HCT116 (cell line): ENCODE measurements around the gene BOC. TPM values are rescaled to one million over a fixed set of nuclear protein-coding genes. Genes with fewer than 3 reads are reported as not detected.

Source experiments
- ATAC-seq: fragments of 200-7000 bp; cut with Tn5 transposase; 2 replicates; pipeline ENCODE4 v1.9.1; 2020; ENCODE audit warnings: mild to moderate bottlenecking, moderate library complexity
- BruUV-seq: library from RNA; stranded (reverse); fragments of 400-500 nt; replicated peaks from 2 replicates; lab custom pipeline; 2021; lab: Mats Ljungman, UMichigan
- CTCF ChIA-PET: fragments of 300-600 bp; sonication (Branson Sonifier 250); formaldehyde crosslinking; loops from one replicate; lab custom pipeline; 2021; ENCODE audit warnings: antibody characterized with exemption; lab: Charles Lee
- POLR2A ChIA-PET: fragments of 300-600, 350-600 bp; sonication (Branson Sonifier 250); formaldehyde crosslinking; loops from one replicate; lab custom pipeline; 2021; ENCODE audit warnings: antibody characterized with exemption; lab: Charles Lee
- RAD21 ChIA-PET, 2 experiments: fragments of 300-600 bp; sonication (Branson Sonifier 250); formaldehyde crosslinking; loops; one replicate each; lab custom pipeline; 2023; ENCODE audit warnings: low total read pairs in 2 of 2; ENCODE audit not compliant: uncharacterized antibody in 2 of 2, unreplicated experiment in 2 of 2, low non-redundant PET in 1 of 2; lab: Charles Lee
- DNase-seq: peaks from one replicate; pipeline ENCODE4 v3.0.0-alpha.2; 2010; ENCODE audit warnings: low read depth, low spot score
- H2AFZ ChIP-seq: fragments of 200-600 bp; shearing (Covaris generic), sonication (generic); 2 replicates; pipeline ENCODE4 v1.6.1; 2017; ENCODE audit warnings: low read depth, mixed run types, mixed read lengths, antibody characterized with exemption, low read length; ENCODE audit not compliant: poor library complexity, severe bottlenecking
- H3K27ac ChIP-seq: 2 replicates; pipeline ENCODE4 v1.5.1; 2012; ENCODE audit warnings: low read depth, low read length
- H3K27me3 ChIP-seq: fragments of 200-600 bp; sonication (generic); 2 replicates; pipeline ENCODE4 v1.6.1; 2016; ENCODE audit warnings: mixed run types, low read length, mixed read lengths; ENCODE audit not compliant: insufficient read depth
- H3K36me3 ChIP-seq, 2 experiments: fragments of 200-500 bp in 1 of 2; fragments of 200-600 bp in 1 of 2; sonication (Bioruptor generic) in 1 of 2; sonication (generic) in 1 of 2; 2 replicates each; pipeline versions ENCODE4 v1.5.1 to v1.6.1; 2014 to 2016; ENCODE audit warnings: low read length in 2 of 2, inconsistent platforms in 1 of 2, mixed read lengths in 1 of 2, mixed run types in 1 of 2; ENCODE audit not compliant: insufficient read depth in 2 of 2, control insufficient read depth in 1 of 2
- H3K4me1 ChIP-seq, 2 experiments: fragments of 200-600 bp in 1 of 2; sonication (generic) in 1 of 2; 2 replicates each; pipeline versions ENCODE4 v1.5.1 to v1.6.1; 2012 to 2017; ENCODE audit warnings: low read length in 2 of 2, inconsistent platforms in 1 of 2, mild to moderate bottlenecking in 1 of 2, mixed read lengths in 1 of 2, mixed run types in 1 of 2, moderate library complexity in 1 of 2; ENCODE audit not compliant: insufficient read depth in 2 of 2, control insufficient read depth in 1 of 2
- H3K4me2 ChIP-seq: fragments of 200-600 bp; sonication (generic); 2 replicates; pipeline ENCODE4 v1.6.1; 2017; ENCODE audit warnings: mixed run types, low read length, mixed read lengths
- H3K4me3 ChIP-seq, 2 experiments: fragments of 200-600 bp in 1 of 2; sonication (generic) in 1 of 2; replicated peaks in 1 of 2; 2 replicates each; pipeline ENCODE4 v1.5.1; 2011 to 2016; ENCODE audit warnings: low read length in 2 of 2, control low read depth in 1 of 2, low read depth in 1 of 2, mild to moderate bottlenecking in 1 of 2, mixed read lengths in 1 of 2, mixed run types in 1 of 2
- H3K79me2 ChIP-seq: fragments of 200-600 bp; sonication (generic); 2 replicates; pipeline ENCODE4 v1.6.1; 2017; ENCODE audit warnings: mild to moderate bottlenecking, mixed run types, low read length, moderate library complexity, mixed read lengths; ENCODE audit not compliant: insufficient read depth
- H3K9ac ChIP-seq: fragments of 200-600 bp; sonication (generic); 2 replicates; pipeline ENCODE4 v1.6.1; 2016; ENCODE audit warnings: low read length, mixed read lengths
- H3K9me2 ChIP-seq: fragments of 200-600 bp; sonication (generic), shearing (Covaris generic); 2 replicates; pipeline ENCODE4 v1.6.1; 2017; ENCODE audit warnings: mixed run types, mild to moderate bottlenecking, moderate library complexity; ENCODE audit not compliant: insufficient read depth
- H3K9me3 ChIP-seq, 2 experiments: fragments of 200-500 bp in 1 of 2; fragments of 200-600 bp in 1 of 2; sonication (Bioruptor generic) in 1 of 2; sonication (generic) in 1 of 2; 2 replicates each; pipeline ENCODE4 v1.6.1; 2014 to 2017; ENCODE audit warnings: low read length in 2 of 2, mixed read lengths in 2 of 2, inconsistent platforms in 1 of 2, low read depth in 1 of 2, mild to moderate bottlenecking in 1 of 2, mixed run types in 1 of 2, moderate library complexity in 1 of 2; ENCODE audit not compliant: control insufficient read depth in 1 of 2, insufficient read depth in 1 of 2
- H4K20me1 ChIP-seq: fragments of 200-600 bp; sonication (generic), shearing (Covaris generic); 2 replicates; pipeline ENCODE4 v1.6.1; 2017; ENCODE audit warnings: mixed run types, mild to moderate bottlenecking, moderate library complexity; ENCODE audit not compliant: insufficient read depth
- JUND ChIP-seq: IDR thresholded peaks from 2 replicates; pipeline ENCODE4 v1.6.1; 2012
- MAX ChIP-seq: IDR thresholded peaks from 2 replicates; pipeline ENCODE4 v1.6.1; 2012
- POLR2A ChIP-seq: IDR thresholded peaks from 2 replicates; pipeline ENCODE4 v1.7.0; 2011; ENCODE audit warnings: borderline replicate concordance; ENCODE audit not compliant: insufficient read depth, insufficient read length; ENCODE audit errors: extremely low read depth
- RAD21 ChIP-seq: IDR thresholded peaks from 2 replicates; pipeline ENCODE4 v1.6.1; 2012; ENCODE audit warnings: low read depth, mild to moderate bottlenecking
- SIN3A ChIP-seq: IDR thresholded peaks from 2 replicates; pipeline ENCODE4 v1.6.1; 2012; ENCODE audit warnings: low read depth
- SRF ChIP-seq: IDR thresholded peaks from 2 replicates; pipeline ENCODE4 v1.6.1; 2012; ENCODE audit warnings: low read depth
- TCF7L2 ChIP-seq: IDR thresholded peaks from 2 replicates; pipeline ENCODE4 v1.7.0; 2011; ENCODE audit warnings: borderline replicate concordance, inconsistent platforms; ENCODE audit not compliant: insufficient read depth, insufficient read length; ENCODE audit errors: extremely low read depth
- ZBTB33 ChIP-seq: IDR thresholded peaks from 2 replicates; pipeline ENCODE4 v1.6.1; 2011; ENCODE audit warnings: mild to moderate bottlenecking, low read length, moderate library complexity; ENCODE audit not compliant: insufficient replicate concordance; ENCODE audit errors: extremely low read depth
- ZFX ChIP-seq: fragments of 450-650 bp; IDR thresholded peaks from 2 replicates; pipeline ENCODE4 v1.6.1; 2017
- ZNF274 ChIP-seq: fragments of 200-500 bp; sonication (Bioruptor generic); IDR thresholded peaks from 2 replicates; pipeline ENCODE4 v1.6.1; 2014; ENCODE audit warnings: mild to moderate bottlenecking, low read depth, low read length, inconsistent platforms
- intact Hi-C: fragments of 100-400 bp; cut with micrococcal nuclease; formaldehyde crosslinking; loops from 2 replicates; pipeline ENCODE4 v1.10.0; 2022
- total RNA-seq: library from RNA; stranded (reverse); gene quantifications from one replicate; pipeline ENCODE4 v1.2.1, GENCODE V29; 2021; ENCODE audit not compliant: unreplicated experiment

The BOC gene
- total RNA-seq, 1 experiment from 2014 or later = 3.3 TPM

GRCh38 chr3:113241292-113242095 is 30.1 kb downstream of the BOC start:
- intact Hi-C loops = no loop called here
- no peaks in the 10 kb centered on the region for H3K4me1 ChIP-seq
- no peaks in the 10 kb centered on the region for H3K9me3 ChIP-seq
- ATAC-seq (no peak), DNase-seq (no peak)
- no peak overlapping the region for H3K4me3 ChIP-seq
- POLR2A ChIA-PET = no interaction called here
- H3K9me2 ChIP-seq = no peaks in the 10 kb centered on the region
- BruUV-seq = no TSS peak
- TF ChIP-seq POLR2A = no peak
- TF ChIP-seq, all 23 proteins: peak for 0
- H3K9ac ChIP-seq = no peak overlapping the region
- H3K79me2 ChIP-seq = no peaks in the 10 kb centered on the region
- ChIA-PET CTCF (no interaction called here), RAD21 (no interaction called here)
- no peak overlapping the region for H3K4me2 ChIP-seq
- H3K27ac ChIP-seq = no peak overlapping the region
- no peaks in the 10 kb centered on the region for H3K36me3 ChIP-seq
- no peaks in the 10 kb centered on the region for H4K20me1 ChIP-seq
- H3K27me3 ChIP-seq = no peaks in the 10 kb centered on the region
- H2AFZ ChIP-seq = no peak overlapping the region

- Histone ChIP-seq H3K27me3 (no peaks in the 10 kb centered on the region), H3K4me2 (no peak overlapping the region), H3K4me3 (no peak overlapping the region), H3K36me3 (no peaks in the 10 kb centered on the region), H3K79me2 (no peaks in the 10 kb centered on the region), H2AFZ (no peak overlapping the region), H3K27ac (no peak overlapping the region), H3K4me1 (no peaks in the 10 kb centered on the region), H3K9ac (no peak overlapping the region), H3K9me2 (no peaks in the 10 kb centered on the region)
- DNase-seq (no peak), ATAC-seq (no peak)
- BruUV-seq = no TSS peak
- ChIA-PET CTCF (no interaction called here), RAD21 (no interaction called here)
- TF ChIP-seq SRF = no peak
- TF ChIP-seq ZNF274 = no peak
- no peak for TF ChIP-seq SIN3A
- TF ChIP-seq POLR2A = no peak
- TF ChIP-seq MAX = no peak
- TF ChIP-seq ZFX = no peak
- TF ChIP-seq TCF7L2 = no peak
- no peak for TF ChIP-seq ZBTB33
- TF ChIP-seq JUND = no peak
- TF ChIP-seq RAD21 = no peak
- TF ChIP-seq, all 23 proteins: peak for 0
- POLR2A ChIA-PET = no interaction called here
- no peaks in the 10 kb centered on the region for H4K20me1 ChIP-seq
- intact Hi-C loops = no loop called here
- H3K9me3 ChIP-seq = no peaks in the 10 kb centered on the region
Measured at GRCh38 chr3:113242096-113242581, 30.8 kb downstream of the BOC start.
